Osteocyte (in vitro differentiated cells): ENCODE data around the gene CHCT1. TPM values are rescaled to one million over a fixed set of nuclear protein-coding genes. Genes with fewer than 3 reads are reported as not detected.

Experiments used
- DNase-seq: peaks from one replicate; pipeline ENCODE4 v3.0.0; 2021; ENCODE audit warnings: mixed read lengths; ENCODE audit not compliant: unreplicated experiment; ENCODE audit errors: extremely low spot score
- H3K27ac Mint-ChIP-seq: one replicate; pipeline ENCODE4 v1.8.0; 2021; ENCODE audit warnings: mild to moderate bottlenecking, mixed read lengths; ENCODE audit not compliant: unreplicated experiment
- H3K27me3 Mint-ChIP-seq: one replicate; pipeline ENCODE4 v1.8.0; 2021; ENCODE audit warnings: mixed read lengths; ENCODE audit not compliant: unreplicated experiment
- H3K36me3 Mint-ChIP-seq: one replicate; pipeline ENCODE4 v1.8.0; 2021; ENCODE audit warnings: mixed read lengths; ENCODE audit not compliant: unreplicated experiment
- H3K4me1 Mint-ChIP-seq: one replicate; pipeline ENCODE4 v1.8.0; 2021; ENCODE audit warnings: mixed read lengths; ENCODE audit not compliant: unreplicated experiment
- H3K4me3 Mint-ChIP-seq: one replicate; pipeline ENCODE4 v1.8.0; 2021; ENCODE audit warnings: mild to moderate bottlenecking, moderate library complexity, mixed read lengths; ENCODE audit not compliant: unreplicated experiment
- H3K9me3 Mint-ChIP-seq: one replicate; pipeline ENCODE4 v1.8.0; 2021; ENCODE audit warnings: mixed read lengths; ENCODE audit not compliant: unreplicated experiment
- CTCF ChIP-seq: fragments of 200-600 bp; sonication (generic); IDR thresholded peaks from 2 replicates; pipeline ENCODE4 v1.5.0; 2021; ENCODE audit warnings: antibody characterized with exemption, mild to moderate bottlenecking, moderate library complexity
- total RNA-seq: library from RNA; stranded (reverse); gene quantifications from 2 replicates; pipeline ENCODE4 v1.2.1, GENCODE V29; 2021

Gene CHCT1
- total RNA-seq, 1 donor from 2014 or later: not detected

GRCh38 chr17:60386147-60387058 is 35.9 kb upstream of the CHCT1 start:
- Mint-ChIP-seq H3K4me1 (peaks cover 49% of the 10 kb centered on the region), H3K27ac (peak overlapping the region; percentile 24), H3K27me3 (no peaks in the 10 kb centered on the region), H3K36me3 (no peaks in the 10 kb centered on the region), H3K4me3 (no peak overlapping the region), H3K9me3 (no peaks in the 10 kb centered on the region)
- no peak for DNase-seq
- no peak for TF ChIP-seq CTCF

GRCh38 chr17:60387666-60388065 is 34.6 kb upstream of the CHCT1 start:
- H3K9me3 Mint-ChIP-seq: no peaks in the 10 kb centered on the region
- H3K27me3 Mint-ChIP-seq: no peaks in the 10 kb centered on the region
- no peaks in the 10 kb centered on the region for H3K36me3 Mint-ChIP-seq
- no peak overlapping the region for H3K4me3 Mint-ChIP-seq
- TF ChIP-seq CTCF: no peak
- H3K27ac Mint-ChIP-seq: no peak overlapping the region
- no peak for DNase-seq
- peaks cover 50% of the 10 kb centered on the region for H3K4me1 Mint-ChIP-seq

- no peak for TF ChIP-seq CTCF
- no peaks in the 10 kb centered on the region for H3K27me3 Mint-ChIP-seq
- H3K9me3 Mint-ChIP-seq: no peaks in the 10 kb centered on the region
- DNase-seq: no peak
- no peak overlapping the region for H3K4me3 Mint-ChIP-seq
- peaks cover 54% of the 10 kb centered on the region for H3K4me1 Mint-ChIP-seq
- peak overlapping the region; percentile 56 for H3K27ac Mint-ChIP-seq
- H3K36me3 Mint-ChIP-seq: no peaks in the 10 kb centered on the region
These were observed 33.5 kb upstream of the CHCT1 start for GRCh38 chr17:60388742-60389141.

GRCh38 chr17:60390186-60390585 is 32.1 kb upstream of the CHCT1 start:
- peak overlapping the region; percentile 99 for H3K27ac Mint-ChIP-seq
- H3K27me3 Mint-ChIP-seq: no peaks in the 10 kb centered on the region
- H3K4me1 Mint-ChIP-seq: peaks cover 48% of the 10 kb centered on the region
- H3K4me3 Mint-ChIP-seq: peak overlapping the region; percentile 88
- no peak for TF ChIP-seq CTCF
- H3K9me3 Mint-ChIP-seq: no peaks in the 10 kb centered on the region
- no peaks in the 10 kb centered on the region for H3K36me3 Mint-ChIP-seq
- no peak for DNase-seq

GRCh38 chr17:60390925-60391470 is 31.3 kb upstream of the CHCT1 start:
- no peaks in the 10 kb centered on the region for H3K27me3 Mint-ChIP-seq
- no peak for TF ChIP-seq CTCF
- DNase-seq: no peak
- peak overlapping the region; percentile 99 for H3K27ac Mint-ChIP-seq
- H3K4me1 Mint-ChIP-seq: peaks cover 42% of the 10 kb centered on the region
- H3K4me3 Mint-ChIP-seq: peak overlapping the region; percentile 88
- H3K9me3 Mint-ChIP-seq: no peaks in the 10 kb centered on the region
- H3K36me3 Mint-ChIP-seq: no peaks in the 10 kb centered on the region
